NAMALWA (cell line): ENCODE measurements around the gene NBAS.

ENCODE experiments used
- DNase-seq: peaks from one replicate; pipeline ENCODE4 v3.0.0-alpha.2; 2015; ENCODE audit warnings: low spot score

The NBAS gene

GRCh38 chr2:15206419-15206818 lies 354.7 kb downstream of the NBAS start:
- no peak for DNase-seq

DNA sequence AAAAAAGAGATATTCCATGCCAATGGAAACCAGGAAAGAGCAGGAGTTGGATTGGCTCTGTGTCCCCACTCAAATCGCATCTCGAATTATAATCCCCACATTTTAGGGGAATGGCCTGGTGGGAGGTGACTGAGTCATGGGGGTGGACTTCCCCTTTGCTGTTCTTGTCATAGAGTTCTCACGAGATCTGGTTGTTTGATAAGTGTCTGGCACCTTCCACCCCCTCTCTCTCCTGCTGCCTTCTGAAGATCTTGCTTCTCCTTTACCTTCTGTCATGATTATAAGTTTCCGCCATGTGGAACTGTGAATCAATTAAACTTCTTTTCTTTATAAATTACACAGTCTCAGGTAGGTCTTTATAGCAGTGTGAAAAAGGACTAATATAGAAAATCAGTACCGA lies 355.6 kb downstream of the NBAS start:
- no peak for DNase-seq

DNA sequence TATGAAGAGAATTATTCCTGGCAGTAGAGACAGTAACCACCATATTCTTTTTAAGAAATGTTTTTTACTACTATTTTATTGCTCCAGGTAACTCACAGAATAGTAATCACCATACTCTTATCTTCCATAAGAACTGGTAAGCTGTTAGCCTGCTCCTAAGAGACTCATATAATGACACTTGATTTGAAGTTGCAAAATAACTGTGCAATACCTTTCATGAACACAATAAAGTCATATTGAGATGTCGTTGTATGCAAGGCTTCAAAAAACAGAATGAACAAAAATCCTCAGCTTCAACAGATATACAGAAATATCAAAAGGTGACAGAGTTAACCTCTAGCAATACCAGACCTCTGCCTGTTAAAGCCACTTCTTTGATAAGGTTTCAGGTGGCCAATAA lies 360.1 kb downstream of the NBAS start:
- DNase-seq, result no peak

DNA sequence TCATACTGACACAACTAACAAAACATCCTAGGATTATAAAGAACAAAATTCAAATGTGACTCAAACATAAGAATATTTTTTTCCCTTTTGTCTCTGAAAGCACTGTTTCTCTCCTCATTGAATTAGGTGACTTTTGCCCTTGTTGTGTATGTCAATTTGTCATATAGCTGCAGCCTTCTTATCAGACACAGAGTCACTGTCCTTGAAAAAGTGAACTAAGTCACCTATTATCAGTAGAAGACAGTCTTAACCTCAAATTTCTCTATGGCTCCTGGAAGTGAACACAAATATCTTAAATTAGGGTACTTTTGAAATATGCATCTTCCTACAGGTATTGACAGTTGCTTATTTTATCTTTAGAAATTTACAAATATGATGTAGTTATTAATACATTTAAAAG lies 360.6 kb downstream of the NBAS start:
- DNase-seq, result no peak

GRCh38 chr2:15198051-15198450 lies 363.1 kb downstream of the NBAS start:
- no peak for DNase-seq

DNA sequence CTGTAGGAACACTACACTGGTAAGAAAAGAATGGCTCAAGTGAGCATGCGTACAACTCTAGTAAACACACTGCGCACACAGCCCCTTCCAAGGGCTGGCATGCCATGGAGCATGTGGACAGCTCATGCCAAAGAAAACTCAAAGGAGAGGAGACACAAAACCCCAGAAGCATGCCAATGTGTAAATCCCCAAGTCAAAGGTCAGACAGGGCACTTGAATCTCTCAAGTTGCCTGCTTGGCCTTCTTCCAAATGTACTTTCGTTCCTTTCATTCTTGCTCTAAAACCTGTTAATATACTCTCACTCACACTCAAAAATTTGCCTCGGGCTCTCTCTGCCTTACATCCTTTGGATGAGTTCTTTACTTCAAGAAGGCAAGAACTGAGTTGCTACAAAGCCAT lies 365.3 kb downstream of the NBAS start:
- no peak for DNase-seq

DNA sequence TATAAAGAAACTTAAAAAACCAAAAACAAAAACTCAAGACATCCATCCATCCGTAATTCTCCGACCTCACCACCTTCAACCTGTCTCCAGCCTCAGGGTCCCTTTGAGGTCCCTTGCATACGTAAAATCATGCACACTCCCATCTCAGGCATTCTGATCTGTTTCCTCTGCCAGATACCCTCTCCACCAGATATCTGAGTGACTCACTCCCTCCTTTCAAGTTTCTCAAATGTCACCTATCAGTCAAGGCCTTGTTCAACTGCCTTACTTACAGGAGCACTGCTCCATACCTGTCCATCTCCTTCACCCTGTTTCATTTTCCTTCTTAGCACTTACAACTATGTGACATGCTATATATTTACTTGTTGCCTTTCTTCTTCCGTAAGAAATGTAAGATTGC lies 369.3 kb downstream of the NBAS start:
- no peak for DNase-seq

DNA sequence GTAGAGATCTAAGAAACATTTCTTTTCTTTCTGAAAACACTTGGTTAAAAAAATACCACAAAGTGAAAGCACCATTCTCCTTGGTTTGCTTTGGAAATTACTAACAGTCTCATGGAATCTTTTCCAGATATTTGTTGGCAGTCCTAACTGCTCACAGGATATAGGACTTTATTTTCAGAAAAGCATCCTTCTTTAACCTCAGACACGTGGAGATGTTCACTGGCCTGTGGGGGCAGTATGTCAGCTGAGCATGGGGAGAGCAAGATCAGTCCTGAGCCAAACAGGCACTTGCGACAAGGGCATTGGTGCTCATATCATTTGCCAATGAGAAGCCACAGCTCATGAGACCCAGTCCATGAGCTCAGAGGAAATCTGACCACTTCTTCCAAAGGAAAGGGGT lies 371.9 kb downstream of the NBAS start:
- DNase-seq, result no peak

- DNase-seq, result no peak
Measured at GRCh38 chr2:15187702-15188101, 373.4 kb downstream of the NBAS start.

- DNase-seq, result no peak
Measured at GRCh38 chr2:15186118-15186517, 375.0 kb downstream of the NBAS start.

DNA sequence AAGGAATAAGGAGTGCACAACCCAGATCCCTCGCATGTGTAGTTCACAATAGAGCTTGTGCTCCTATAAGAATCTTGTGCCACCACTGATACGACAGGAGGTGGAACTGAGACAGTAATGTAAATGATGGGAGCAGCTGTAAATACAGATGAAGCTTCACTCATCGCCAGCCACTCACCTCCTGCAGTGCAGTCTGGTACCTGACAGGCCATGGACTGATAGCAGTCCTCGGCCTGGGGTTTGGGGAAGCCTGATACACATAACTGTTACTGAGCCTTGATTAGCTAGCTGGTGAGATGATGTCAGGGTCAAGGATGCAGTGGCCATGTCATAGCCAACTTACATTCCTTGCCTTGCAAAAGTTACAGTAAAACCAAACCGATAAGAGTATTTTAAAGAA lies 376.6 kb downstream of the NBAS start:
- DNase-seq, result no peak

- DNase-seq, result no peak
Measured at GRCh38 chr2:15182275-15182674, 378.9 kb downstream of the NBAS start.

DNA sequence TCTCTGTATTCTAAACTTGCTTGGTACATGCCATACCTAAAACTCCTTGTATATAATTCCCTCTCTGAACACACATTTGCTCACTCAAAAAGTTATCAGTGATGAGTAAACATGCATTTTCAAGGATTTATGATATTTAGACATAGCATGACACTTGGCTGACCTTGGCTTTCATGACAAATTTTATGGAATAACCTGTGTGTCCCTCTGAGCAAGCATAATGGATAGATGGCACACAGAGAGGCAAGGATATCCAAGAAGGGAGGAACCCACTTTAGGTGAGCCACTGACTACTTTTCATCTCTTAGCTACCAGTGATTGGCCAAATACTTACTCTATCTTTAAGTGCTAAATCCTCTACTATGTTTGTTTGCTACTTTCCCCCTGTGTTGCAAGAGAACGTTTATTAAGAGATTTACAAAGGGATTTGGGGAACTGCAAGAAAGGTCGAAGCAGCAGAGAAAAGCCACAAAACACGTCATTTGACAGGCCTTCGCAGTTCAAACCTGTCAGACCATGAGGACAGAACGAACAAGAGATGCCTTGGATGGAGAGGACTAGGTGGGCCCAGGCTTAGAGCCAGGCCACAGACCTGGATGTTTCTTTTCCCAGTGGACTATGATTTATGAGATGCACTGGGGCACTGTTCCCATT lies 379.9 kb downstream of the NBAS start:
- no peak for DNase-seq

DNA sequence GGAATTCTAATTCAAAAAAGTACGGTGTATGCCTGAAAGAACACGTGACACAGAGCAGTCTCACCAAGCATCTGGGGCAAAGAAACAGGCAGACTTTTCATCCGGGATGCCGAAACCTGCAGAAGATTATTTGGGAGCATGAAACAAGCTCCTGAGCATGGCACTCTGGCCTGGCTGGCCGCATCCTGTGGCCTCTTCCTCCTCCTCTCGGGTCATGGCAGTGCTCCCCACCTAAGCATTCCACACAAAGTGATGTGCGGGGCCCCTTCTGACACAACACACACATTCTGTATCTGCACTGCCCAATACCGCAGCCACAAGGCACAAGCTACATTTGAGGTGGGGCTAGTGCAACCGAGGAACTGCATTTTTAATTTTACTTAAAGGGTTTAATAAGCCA lies 380.8 kb downstream of the NBAS start:
- DNase-seq, result no peak

DNA sequence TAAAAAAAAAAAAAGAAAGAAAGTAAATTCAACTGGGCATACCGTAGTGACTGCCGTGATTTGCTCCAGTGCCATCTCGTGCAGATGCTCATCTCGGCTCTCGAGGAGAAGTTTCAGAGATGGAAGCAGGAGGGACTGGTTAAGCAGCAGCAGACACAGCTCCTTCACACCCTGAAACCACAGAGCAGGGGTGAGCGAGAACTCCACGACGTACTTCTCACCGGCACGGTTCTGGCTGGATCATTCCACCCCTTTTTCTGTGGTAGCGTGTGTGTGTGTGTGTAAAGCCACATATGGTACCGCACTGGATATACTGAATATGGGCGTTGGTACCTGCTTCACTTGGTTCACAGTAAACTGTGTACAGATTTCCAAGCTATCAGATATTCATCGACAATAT lies 382.2 kb downstream of the NBAS start:
- DNase-seq, result no peak

DNA sequence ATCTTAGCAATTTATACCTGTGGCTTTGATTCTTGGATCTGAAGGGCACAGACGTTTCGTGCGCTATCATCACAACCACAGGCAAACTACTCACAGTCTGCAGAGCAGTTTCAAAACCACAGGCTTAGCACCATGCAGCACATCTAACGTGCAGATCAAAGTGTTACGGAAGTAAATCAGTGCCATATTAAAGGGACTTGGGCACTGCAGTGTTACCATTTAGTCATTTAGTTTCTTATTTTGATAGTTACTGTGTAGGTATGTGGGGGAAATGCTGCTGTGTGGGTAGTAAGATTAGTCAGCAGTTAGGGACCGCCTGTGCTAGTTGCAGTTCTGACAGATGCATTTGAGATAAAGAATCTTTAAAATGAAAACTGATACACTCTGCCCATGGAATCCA lies 384.0 kb downstream of the NBAS start:
- DNase-seq, result no peak

DNA sequence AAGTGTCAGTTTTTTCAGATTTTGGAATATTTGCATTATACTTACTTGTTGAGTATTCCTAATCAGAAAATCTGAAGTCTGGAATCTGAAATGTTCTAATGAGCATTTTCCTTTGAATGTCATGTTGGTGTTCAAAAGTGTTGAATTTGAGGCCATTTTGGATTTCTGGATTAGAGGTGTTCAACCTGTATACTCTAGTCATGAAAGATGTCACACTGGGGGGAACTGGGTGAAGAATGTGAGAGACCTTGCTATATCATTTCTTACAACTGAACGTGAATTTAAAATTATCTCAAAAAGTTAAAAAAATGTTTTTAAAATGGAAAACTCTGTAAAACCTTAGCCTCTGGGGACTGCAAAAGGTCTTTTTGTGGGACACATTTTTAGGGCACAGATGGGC lies 384.5 kb downstream of the NBAS start:
- no peak for DNase-seq

- DNase-seq, result no peak
Measured at GRCh38 chr2:15174567-15174966, 386.6 kb downstream of the NBAS start.

DNA sequence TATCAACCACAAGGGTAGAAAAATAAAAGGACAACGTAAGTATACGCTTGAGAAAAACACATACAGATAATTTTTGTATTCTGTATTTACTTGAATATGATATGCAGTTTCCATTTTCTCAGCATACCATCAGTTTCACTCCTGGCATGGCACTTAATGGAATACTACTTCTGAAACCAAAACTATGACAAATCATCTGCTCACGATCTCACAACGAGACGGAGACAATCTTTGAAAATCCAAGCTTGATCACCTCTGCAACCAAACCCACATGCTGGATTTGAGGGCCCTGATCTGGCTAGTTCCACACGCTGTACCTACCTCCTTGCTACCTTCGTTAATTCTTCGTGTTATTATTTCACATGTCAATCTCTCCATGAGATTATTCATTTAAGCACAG lies 387.6 kb downstream of the NBAS start:
- DNase-seq, result no peak

- no peak for DNase-seq
Measured at GRCh38 chr2:15172825-15173224, 388.3 kb downstream of the NBAS start.

DNA sequence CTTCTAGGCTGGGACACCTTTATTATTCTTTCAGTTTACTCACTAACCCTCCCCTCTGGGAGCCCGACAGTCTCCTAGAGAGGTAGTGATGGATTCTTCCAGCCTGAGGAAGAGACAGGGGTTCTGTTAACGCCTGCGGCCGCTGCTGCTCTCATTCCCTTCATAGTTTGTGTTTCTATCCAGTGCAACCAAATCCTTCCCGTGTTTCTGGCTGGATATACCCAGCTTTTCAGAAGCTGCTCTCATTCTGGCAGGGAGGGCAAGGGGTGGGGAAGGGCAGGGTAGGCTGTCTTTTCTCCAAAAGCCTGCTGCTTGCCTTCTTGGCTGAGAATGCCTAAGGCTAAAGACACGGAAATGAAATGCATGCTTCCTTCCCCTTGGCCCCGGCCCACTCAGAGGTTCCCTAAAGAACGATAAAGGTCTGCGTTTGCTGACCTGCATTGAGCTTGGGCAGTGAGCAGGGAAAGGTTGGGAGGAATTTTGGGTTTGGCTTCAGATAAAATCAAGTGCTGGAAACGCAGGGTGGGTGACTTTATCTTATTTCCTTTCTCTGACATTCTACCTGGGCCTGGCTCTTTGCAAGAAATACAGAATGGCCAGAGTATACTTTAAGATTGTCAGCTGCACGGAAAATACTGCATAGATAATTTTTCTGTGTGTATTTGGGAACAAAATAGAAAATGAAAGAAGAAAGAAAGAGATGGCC lies 390.9 kb downstream of the NBAS start:
- no peak for DNase-seq

- no peak for DNase-seq
Measured at GRCh38 chr2:15169326-15170069, 391.6 kb downstream of the NBAS start.

- DNase-seq, result no peak
Measured at GRCh38 chr2:15168116-15168515, 393.0 kb downstream of the NBAS start.
